K562 (cell line): ENCODE measurements around the gene LRRC19. TPM values are rescaled to one million over a fixed set of nuclear protein-coding genes. Genes with fewer than 3 reads are reported as not detected.

Experiments
- ATAC-seq: fragments of 200-7000 bp; cut with Tn5 transposase; 3 replicates; pipeline ENCODE4 v1.9.1; 2020; ENCODE audit warnings: moderate library complexity
- BruUV-seq: library from RNA; stranded (reverse); fragments of 400-500 nt; replicated peaks from 2 replicates; lab custom pipeline; 2021; lab: Mats Ljungman, UMichigan
- CTCF ChIA-PET: fragments of 300-600 bp; formaldehyde crosslinking; extraction: SDS; loops from one replicate; lab custom pipeline; 2021; ENCODE audit warnings: low intra/inter-chr PET ratio; lab: Yijun Ruan, JAX
- POLR2A ChIA-PET: fragments of 300-600, 350-650 bp; sonication (Branson Sonifier 250); formaldehyde crosslinking; extraction: SDS; loops from one replicate; lab custom pipeline; 2021; ENCODE audit warnings: antibody characterized with exemption, inconsistent platforms; lab: Yijun Ruan, JAX
- DNase-seq, 4 experiments: peaks; one replicate each; pipeline versions ENCODE4 v3.0.0 to v3.0.0-alpha.2; 2011 to 2018; ENCODE audit warnings: low spot score in 3 of 4, mixed read lengths in 3 of 4; ENCODE audit errors: extremely low read depth in 1 of 4
- FAIRE-seq: peaks from 2 replicates; lab custom pipeline; 2011; peaks lifted over from hg19 to GRCh38; lab: Jason Lieb, UNC
- H2AFZ ChIP-seq: 2 replicates; pipeline ENCODE4 v1.6.0; 2011; ENCODE audit warnings: low read depth, low read length, control low read depth, inconsistent platforms
- H3K27ac ChIP-seq: fragments of 200-600 bp; 3 replicates; pipeline ENCODE4 v1.8.0; 2011; ENCODE audit warnings: low read depth, mild to moderate bottlenecking, control low read depth, inconsistent platforms, low read length, moderate library complexity, mixed read lengths; ENCODE audit errors: extremely low read depth
- H3K27me3 ChIP-seq, 2 experiments: fragments of 300-600 bp in 1 of 2; 2 replicates in 1 of 2; 3 replicates in 1 of 2; pipeline versions ENCODE4 v1.6.0 to v1.8.0; 2011; ENCODE audit warnings: inconsistent platforms in 2 of 2, low read length in 2 of 2, mild to moderate bottlenecking in 1 of 2, mixed read lengths in 1 of 2, moderate library complexity in 1 of 2; ENCODE audit not compliant: control insufficient read depth in 2 of 2, insufficient read depth in 2 of 2
- H3K36me3 ChIP-seq: fragments of 300-600 bp; 3 replicates; pipeline ENCODE4 v1.8.0; 2011; ENCODE audit warnings: mild to moderate bottlenecking, low read length, inconsistent platforms; ENCODE audit not compliant: control insufficient read depth, insufficient read depth
- H3K4me1 ChIP-seq, 2 experiments: fragments of 200-600 bp in 1 of 2; replicated peaks in 1 of 2; 2 replicates in 1 of 2; 3 replicates in 1 of 2; pipeline versions ENCODE4 v1.5.1 to v1.8.0; 2011; ENCODE audit warnings: inconsistent platforms in 2 of 2, low read length in 2 of 2, mild to moderate bottlenecking in 1 of 2, mixed read lengths in 1 of 2, moderate library complexity in 1 of 2; ENCODE audit not compliant: control insufficient read depth in 2 of 2, insufficient read depth in 2 of 2
- H3K4me2 ChIP-seq: 2 replicates; pipeline ENCODE4 v1.6.1; 2011; ENCODE audit warnings: low read length, control low read depth, inconsistent platforms, mixed read lengths; ENCODE audit not compliant: insufficient read depth
- H3K4me3 ChIP-seq: fragments of 200-600 bp; sonication (generic), shearing (Covaris generic); 2 replicates; pipeline ENCODE4 v1.5.1; 2016; ENCODE audit warnings: control low read depth, inconsistent platforms
- H3K79me2 ChIP-seq: fragments of 200-600 bp; 3 replicates; pipeline ENCODE4 v1.8.0; 2011; ENCODE audit warnings: low read length, inconsistent platforms; ENCODE audit not compliant: control insufficient read depth, insufficient read depth
- H3K9ac ChIP-seq, 2 experiments: 2 replicates each; pipeline versions ENCODE4 v1.6.0 to v1.6.1; 2011; ENCODE audit warnings: low read depth in 2 of 2, low read length in 2 of 2, control low read depth in 1 of 2, inconsistent platforms in 1 of 2, mild to moderate bottlenecking in 1 of 2, mixed read lengths in 1 of 2; ENCODE audit not compliant: insufficient read depth in 1 of 2
- H3K9me1 ChIP-seq: one replicate; pipeline ENCODE4 v1.6.0; 2011; ENCODE audit warnings: inconsistent platforms, mild to moderate bottlenecking, low read length, moderate library complexity; ENCODE audit not compliant: control insufficient read depth, insufficient read depth
- H3K9me3 ChIP-seq: replicated peaks from 2 replicates; pipeline ENCODE4 v1.5.1; 2011; ENCODE audit warnings: low read depth, low read length, inconsistent platforms; ENCODE audit not compliant: control insufficient read depth, insufficient read depth
- H4K20me1 ChIP-seq: replicated peaks from 2 replicates; pipeline ENCODE4 v1.6.1; 2011; ENCODE audit warnings: low read length, inconsistent platforms, mixed read lengths; ENCODE audit not compliant: control insufficient read depth, insufficient read depth
- BDP1 ChIP-seq: IDR thresholded peaks from 3 replicates; pipeline ENCODE4 v1.6.1; 2011; ENCODE audit not compliant: insufficient read length, insufficient read depth
- CHD4 ChIP-seq: fragments of 200-600 bp; sonication (generic); IDR thresholded peaks from 3 replicates; pipeline ENCODE4 v1.6.1; 2012; ENCODE audit warnings: low read depth, mild to moderate bottlenecking, mixed read lengths, low read length, inconsistent platforms; ENCODE audit not compliant: insufficient read depth, insufficient replicate concordance, poor library complexity, severe bottlenecking
- CTCF ChIP-seq, 3 experiments: IDR thresholded peaks in 2 of 3; conservative IDR thresholded peaks in 1 of 3; 2 replicates each; pipeline ENCODE4 v1.5.1; 2011 to 2012; ENCODE audit warnings: low read length in 3 of 3, mild to moderate bottlenecking in 3 of 3, control low read depth in 2 of 3, improper control_type of control experiment in 1 of 3, inconsistent platforms in 1 of 3, low read depth in 1 of 3, mixed read lengths in 1 of 3, moderate library complexity in 1 of 3; ENCODE audit not compliant: insufficient read depth in 2 of 3
- RAD21 ChIP-seq, 2 experiments: fragments of 250-450 bp in 1 of 2; fragments of 450-650 bp in 1 of 2; sonication (Bioruptor Pico) in 1 of 2; formaldehyde crosslinking in 1 of 2; IDR thresholded peaks in 1 of 2; conservative IDR thresholded peaks in 1 of 2; 2 replicates each; pipeline versions ENCODE4 v1.4.0 to v1.8.0; 2020 to 2022; ENCODE audit warnings: mild to moderate bottlenecking in 2 of 2, moderate library complexity in 1 of 2
- REST ChIP-seq, 2 experiments: fragments of 450-650 bp; formaldehyde crosslinking in 1 of 2; IDR thresholded peaks; 2 replicates each; pipeline versions ENCODE4 v1.4.0 to v1.6.1; 2014 to 2020; ENCODE audit warnings: mild to moderate bottlenecking in 2 of 2, borderline replicate concordance in 1 of 2, low read depth in 1 of 2
- SMC3 ChIP-seq: conservative IDR thresholded peaks from 2 replicates; pipeline ENCODE4 v1.6.1; 2011; ENCODE audit warnings: low read depth, low read length, improper control_type of control experiment; ENCODE audit not compliant: insufficient read depth
- TCF7L2 ChIP-seq: fragments of 150-350 bp; IDR thresholded peaks from 2 replicates; pipeline ENCODE4 v1.6.1; 2016; ENCODE audit warnings: low read depth, mild to moderate bottlenecking, low read length, moderate library complexity
- WGBS: fragments of 100-300 bp; shearing (Covaris generic); methylation state at CpG from one replicate; pipeline ENCODE4 v1.1.6; 2016; ENCODE audit warnings: low coverage, mixed read lengths; ENCODE audit not compliant: insufficient coverage; ENCODE audit errors: missing lambda C conversion rate; 5-methylcytosine and 5-hydroxymethylcytosine counted together
- in situ Hi-C: fragments of 300-500 bp; cut with MboI; formaldehyde crosslinking; loops from 4 replicates; pipeline ENCODE4 v1.15.0; 2018; ENCODE audit warnings: inconsistent platforms, mixed read lengths
- intact Hi-C: fragments of 100-400 bp; cut with micrococcal nuclease; formaldehyde crosslinking; loops from 2 replicates; pipeline ENCODE4 v1.14.2; 2022
- polyA plus RNA-seq, 8 experiments: library from polyadenylated mRNA; depleted of rRNA in 4 of 8; stranded (reverse) in 5 of 8; unstranded in 3 of 8; fragments of >200 nt; fragmentation: Nextera tagmentation in 2 of 8; fragmentation: Illumina TruSeq in 1 of 8; extraction: Ambion mirVana in 2 of 8; extraction: Trizol in 1 of 8; gene quantifications; 2 replicates each; pipeline versions ENCODE4 v1.2.1 to v1.2.3, GENCODE V29; 2011 to 2014; ENCODE audit warnings: inconsistent platforms in 1 of 8, missing spikeins in 1 of 8
- total RNA-seq, 7 experiments: library from RNA; depleted of rRNA in 6 of 7; stranded (reverse); fragments of >200 nt in 6 of 7; fragmentation: Illumina TruSeq in 2 of 7; extraction: Trizol in 2 of 7; gene quantifications; 2 replicates each; pipeline versions ENCODE4 v1.2.1 to v1.2.3, GENCODE V29; 2011 to 2021; ENCODE audit warnings: low replicate concordance in 1 of 7

LRRC19 gene
- total and polyA plus RNA-seq, 9 of the 15 experiments (the other 6 are each of a cell fraction or from before 2014, with no cell fraction given) = not detected

DNA sequence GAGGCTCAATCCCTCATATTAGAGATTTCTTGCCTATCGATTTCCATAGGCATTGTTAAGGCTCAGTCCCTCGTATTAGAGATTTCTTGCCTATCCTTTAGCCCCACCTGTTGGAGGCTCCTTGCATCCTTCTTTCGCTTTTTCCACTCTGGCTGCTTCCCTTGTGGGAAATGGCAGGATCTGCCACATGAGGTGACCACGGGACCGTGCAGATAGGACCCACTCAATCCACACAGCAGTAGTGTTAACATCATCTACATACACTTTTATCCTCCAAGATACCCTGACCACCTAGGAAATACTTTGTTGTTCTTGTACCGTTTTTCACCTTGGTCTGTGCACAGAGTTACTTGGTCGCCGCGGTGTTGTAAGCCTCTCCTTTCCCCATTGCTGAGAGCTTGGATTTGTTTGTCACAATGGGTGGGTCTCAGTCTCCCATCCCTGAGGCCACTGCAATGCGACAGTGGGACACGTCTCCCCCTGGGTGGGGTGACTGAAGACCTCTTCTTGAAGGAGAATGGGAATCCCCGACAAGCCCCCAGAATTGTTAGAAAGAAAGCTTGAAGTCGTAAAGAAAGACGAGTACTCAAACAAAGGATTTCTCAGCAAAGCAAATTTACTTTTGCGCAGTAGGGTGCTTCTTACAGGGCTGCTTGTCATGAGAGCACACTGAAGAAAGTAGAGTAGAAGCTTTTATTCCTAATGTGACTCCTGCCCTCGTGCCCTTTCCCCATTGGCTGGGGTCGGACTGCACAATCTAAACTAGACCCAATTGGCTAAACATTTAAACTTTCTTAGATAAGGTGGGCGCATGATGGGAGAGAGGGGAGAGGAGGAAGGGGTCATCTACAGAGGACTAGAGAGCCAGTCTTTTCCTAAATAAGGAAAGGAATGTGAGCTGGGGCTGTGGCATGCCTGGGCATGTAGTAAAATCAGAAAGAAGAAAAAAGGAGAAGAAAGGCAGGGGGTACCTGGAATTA lies 29.5 kb downstream of the LRRC19 start:
- POLR2A ChIA-PET = interaction anchor here (0.6 kb wide), 1 partner anchor 31 kb away, joined by 3 read pairs; no protein-coding TSS in a partner anchor
- DNase-seq (peak in 2 of 4 experiments; percentile 8 to 44), FAIRE-seq (no peak)

More for the DNA sequence above, 29.5 kb downstream of the LRRC19 start:
- no peaks in the 10 kb centered on the region for H3K79me2 ChIP-seq
- intact Hi-C loops = no loop called here
- CTCF ChIA-PET = interaction anchor here (1.2 kb wide), 2 partner anchors 232 to 253 kb away, joined by 4 read pairs; no protein-coding TSS in a partner anchor
- 46% methylated on average over 10 of the region's 18 CpGs for WGBS
- no peaks in the 10 kb centered on the region for H3K9me3 ChIP-seq
- no peaks in the 10 kb centered on the region for H3K27me3 ChIP-seq
- H3K9ac ChIP-seq = no peak overlapping the region
- no peak overlapping the region for H3K27ac ChIP-seq
- H3K4me3 ChIP-seq = no peak overlapping the region
- H3K4me1 ChIP-seq = no peaks in the 10 kb centered on the region
- no peaks in the 10 kb centered on the region for H4K20me1 ChIP-seq
- BruUV-seq = no TSS peak
- H3K36me3 ChIP-seq = no peaks in the 10 kb centered on the region
- no peak overlapping the region for H2AFZ ChIP-seq
- peak; percentile 21; the same call in 1 of the 2 replicates for TF ChIP-seq REST (IDR thresholded peaks at IDR 0.05; ENCODE audit: borderline replicate concordance)
- no peak for TF ChIP-seq REST (CRISPR knock-in tag; IDR thresholded peaks at IDR 0.05; ENCODE audit: low read depth)
- peak in 1 of 2 experiments; percentile 58; a peak in 2 of 4 replicates for TF ChIP-seq RAD21 (CRISPR knock-in tag; conservative IDR thresholded peaks at IDR 0.05 in 1 of 2, IDR thresholded peaks at IDR 0.05 in 1 of 2)
- peak; percentile 42 to 53 (median 49); a peak in 4 of 6 replicates for TF ChIP-seq CTCF (IDR thresholded peaks at IDR 0.05 in 2 of 3, conservative IDR thresholded peaks at IDR 0.05 in 1 of 3; ENCODE audit: insufficient read depth in 2 of 3, low read depth in 1 of 3, low read length in 3 of 3)
- no peak for TF ChIP-seq CHD4
- no peak for TF ChIP-seq BDP1
- TF ChIP-seq SMC3 = no peak
- no peak for TF ChIP-seq TCF7L2
- in situ Hi-C loops = loop anchor here (10.0 kb wide), 1 partner anchor 231 kb away; no protein-coding TSS in a partner anchor
- no peak overlapping the region for H3K4me2 ChIP-seq
- peak; percentile 70 for ATAC-seq
- no peaks in the 10 kb centered on the region for H3K9me1 ChIP-seq
